ENCODE measurements around the gene RGS11.

DNA sequence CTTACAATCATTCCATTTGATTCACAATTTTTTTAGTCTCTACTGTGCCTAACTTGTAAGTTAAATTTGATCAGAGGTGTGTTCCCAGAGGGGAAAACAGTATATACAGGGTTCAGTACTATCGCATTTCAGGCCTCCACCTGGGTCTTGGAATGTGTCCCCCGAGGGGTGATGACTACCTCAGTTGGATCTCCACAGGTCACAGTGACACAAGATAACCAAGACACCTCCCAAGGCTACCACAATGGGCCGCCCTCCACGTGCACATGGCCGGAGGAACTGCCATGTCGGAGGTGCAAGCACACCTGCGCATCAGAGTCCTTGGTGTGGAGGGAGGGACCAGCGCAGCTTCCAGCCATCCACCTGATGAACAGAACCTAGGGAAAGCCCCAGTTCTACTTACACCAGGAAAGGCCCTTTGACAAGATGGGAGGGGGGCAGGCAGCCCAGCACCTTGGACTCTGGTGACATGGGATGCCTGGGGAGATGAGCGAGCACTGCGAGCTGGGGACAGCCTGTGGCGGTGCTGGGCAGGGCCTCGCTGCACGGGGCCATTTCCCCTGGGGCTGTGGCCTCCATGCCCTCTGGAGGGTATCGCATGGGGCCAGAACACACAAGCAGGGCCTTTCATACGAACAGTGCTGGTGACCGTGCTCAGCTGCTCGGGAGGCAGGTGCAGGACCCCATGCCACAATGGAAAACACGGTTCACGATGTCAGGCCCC, 41.2 kb upstream of the RGS11 start:
- TF ChIP-seq, protein P1, sequence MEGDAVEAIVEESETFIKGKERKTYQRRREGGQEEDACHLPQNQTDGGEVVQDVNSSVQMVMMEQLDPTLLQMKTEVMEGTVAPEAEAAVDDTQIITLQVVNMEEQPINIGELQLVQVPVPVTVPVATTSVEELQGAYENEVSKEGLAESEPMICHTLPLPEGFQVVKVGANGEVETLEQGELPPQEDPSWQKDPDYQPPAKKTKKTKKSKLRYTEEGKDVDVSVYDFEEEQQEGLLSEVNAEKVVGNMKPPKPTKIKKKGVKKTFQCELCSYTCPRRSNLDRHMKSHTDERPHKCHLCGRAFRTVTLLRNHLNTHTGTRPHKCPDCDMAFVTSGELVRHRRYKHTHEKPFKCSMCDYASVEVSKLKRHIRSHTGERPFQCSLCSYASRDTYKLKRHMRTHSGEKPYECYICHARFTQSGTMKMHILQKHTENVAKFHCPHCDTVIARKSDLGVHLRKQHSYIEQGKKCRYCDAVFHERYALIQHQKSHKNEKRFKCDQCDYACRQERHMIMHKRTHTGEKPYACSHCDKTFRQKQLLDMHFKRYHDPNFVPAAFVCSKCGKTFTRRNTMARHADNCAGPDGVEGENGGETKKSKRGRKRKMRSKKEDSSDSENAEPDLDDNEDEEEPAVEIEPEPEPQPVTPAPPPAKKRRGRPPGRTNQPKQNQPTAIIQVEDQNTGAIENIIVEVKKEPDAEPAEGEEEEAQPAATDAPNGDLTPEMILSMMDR (conservative IDR thresholded peaks at IDR 0.05; ENCODE audit: low read depth, low read length) = no peak
- TF ChIP-seq, protein P2, sequence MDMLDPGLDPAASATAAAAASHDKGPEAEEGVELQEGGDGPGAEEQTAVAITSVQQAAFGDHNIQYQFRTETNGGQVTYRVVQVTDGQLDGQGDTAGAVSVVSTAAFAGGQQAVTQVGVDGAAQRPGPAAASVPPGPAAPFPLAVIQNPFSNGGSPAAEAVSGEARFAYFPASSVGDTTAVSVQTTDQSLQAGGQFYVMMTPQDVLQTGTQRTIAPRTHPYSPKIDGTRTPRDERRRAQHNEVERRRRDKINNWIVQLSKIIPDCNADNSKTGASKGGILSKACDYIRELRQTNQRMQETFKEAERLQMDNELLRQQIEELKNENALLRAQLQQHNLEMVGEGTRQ (IDR thresholded peaks at IDR 0.05; ENCODE audit: low read depth, low read length) = no peak
- no peak for TF ChIP-seq POLR2A (IDR thresholded peaks at IDR 0.05; ENCODE audit: low read depth, low read length)
- no peak for TF ChIP-seq MXI1 (IDR thresholded peaks at IDR 0.05; ENCODE audit: borderline replicate concordance, low read depth, low read length)
- no peak for TF ChIP-seq RCOR1 (IDR thresholded peaks at IDR 0.05; ENCODE audit: insufficient replicate concordance, low read length)
- no peak for TF ChIP-seq SMC3 (IDR thresholded peaks at IDR 0.05; ENCODE audit: low read depth, low read length)
- no peak for TF ChIP-seq FOS (IDR thresholded peaks at IDR 0.05; ENCODE audit: low read depth, low read length)
- no peak for TF ChIP-seq RAD21 (IDR thresholded peaks at IDR 0.05; ENCODE audit: low read length)
- TF ChIP-seq CEBPB (IDR thresholded peaks at IDR 0.05; ENCODE audit: low read depth, low read length) = no peak
- TF ChIP-seq CHD1 (IDR thresholded peaks at IDR 0.05; ENCODE audit: low read depth, low read length) = no peak
- no peak for TF ChIP-seq RFX5 (IDR thresholded peaks at IDR 0.05; ENCODE audit: low read depth, low read length)
- TF ChIP-seq MAZ (IDR thresholded peaks at IDR 0.05; ENCODE audit: borderline replicate concordance, low read depth, low read length) = no peak
- no peak for TF ChIP-seq NFE2L2 (IDR thresholded peaks at IDR 0.05; ENCODE audit: low read depth, low read length)
